Nucleus accumbens (tissue), 56 donors: ENCODE data around the gene KNL1.
A peak's percentile ranks its signal among the peaks of the same experiment; 100 is the strongest.
"Not testable (repeated sequence)": the region's sequence is repeated elsewhere in the genome, so short reads cannot be mapped to it uniquely, and the experiment has no call there.

Experiments
- DNase-seq, 56 donors: peaks; one replicate each; lab custom pipeline; 2025; lab: John Stamatoyannopoulos, UW

The KNL1 gene

DNA sequence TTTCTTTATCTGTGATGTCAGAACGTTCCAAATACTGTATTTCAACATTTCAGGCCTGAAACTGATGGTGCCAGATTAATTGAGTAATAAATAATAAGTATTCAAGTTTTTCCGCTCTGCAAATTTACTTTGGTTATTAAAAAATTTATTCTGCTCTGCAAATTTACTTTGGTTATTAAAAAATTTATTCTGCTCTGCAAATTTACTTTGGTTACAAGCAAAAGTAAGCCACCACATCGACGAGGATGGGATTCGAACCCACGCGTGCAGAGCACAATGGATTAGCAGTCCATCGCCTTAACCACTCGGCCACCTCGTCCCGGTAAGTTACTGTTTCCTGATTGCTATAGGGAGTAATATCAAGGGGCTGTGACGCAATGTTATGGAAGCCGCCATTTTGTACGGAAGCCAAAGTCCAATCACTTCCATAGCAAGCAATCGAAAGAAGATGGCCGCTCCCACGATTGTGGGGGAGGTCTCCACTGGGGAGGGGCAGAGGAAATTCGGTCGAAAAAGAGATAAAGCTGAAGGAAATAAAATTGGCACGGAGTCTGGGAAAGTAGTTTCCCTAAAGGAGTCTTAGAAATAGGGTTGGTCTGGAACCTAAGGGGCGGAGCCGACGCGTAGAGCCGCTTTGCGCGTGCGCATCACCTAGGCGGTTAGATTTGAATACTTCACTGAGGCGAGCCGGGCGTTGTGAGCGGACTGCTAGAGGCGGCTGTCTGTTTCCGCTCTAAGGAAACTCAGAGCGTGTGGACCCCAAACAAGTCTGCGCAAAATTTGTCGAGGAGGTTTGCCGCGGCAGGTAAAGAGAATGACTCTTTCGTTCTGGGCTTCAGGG lies at the start of gene KNL1:
Gene KNL1 (plus strand): TSS at position 662 of the 841 bp plus-strand sequence. CDS start 8,683 bp downstream, outside the sequence.
- peak in 55 of 56 donors; percentile 48 to 99 (median 92) for DNase-seq

DNA sequence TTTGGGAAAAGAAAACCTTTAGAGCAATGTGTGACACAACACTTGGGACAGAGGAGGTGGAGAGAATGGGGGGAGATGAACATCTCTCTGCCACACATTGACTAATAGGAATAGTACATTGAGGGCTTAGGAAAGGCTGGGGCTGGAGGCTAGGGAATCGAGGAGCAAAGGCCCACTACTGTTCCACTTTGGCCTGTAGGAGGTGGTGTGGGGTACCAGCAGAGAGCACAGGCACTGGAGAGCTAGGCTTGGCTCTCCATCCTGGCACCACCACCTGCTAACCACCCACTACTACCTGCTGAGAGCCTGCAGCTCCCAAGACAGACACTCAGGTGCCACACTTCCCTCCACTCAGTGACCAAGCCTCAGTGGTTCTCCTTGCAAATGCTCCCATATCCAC lies 48.6 kb upstream of the KNL1 start:
- no peak for DNase-seq

DNA sequence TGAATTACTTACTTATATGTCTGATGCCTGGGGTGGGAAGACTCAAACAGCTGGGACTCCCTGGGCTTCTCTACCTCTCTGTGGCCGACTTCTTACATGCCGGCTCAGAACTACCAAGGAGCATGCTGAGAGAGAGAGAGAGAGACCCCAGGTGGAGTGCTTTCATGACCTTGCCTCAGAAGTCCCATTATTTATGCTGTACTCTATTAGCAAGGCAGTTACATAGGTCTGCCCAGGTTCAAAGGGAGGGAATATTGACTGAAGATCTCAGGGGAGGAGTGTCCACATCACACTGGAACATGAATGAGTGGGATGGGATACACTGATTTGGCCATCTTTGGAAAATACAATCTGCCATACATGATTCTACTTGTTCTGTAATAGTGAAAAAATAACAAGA lies 45.4 kb upstream of the KNL1 start:
- no peak for DNase-seq

GRCh38 chr15:40549894-40550293 lies 44.2 kb upstream of the KNL1 start:
- no peak for DNase-seq

DNA sequence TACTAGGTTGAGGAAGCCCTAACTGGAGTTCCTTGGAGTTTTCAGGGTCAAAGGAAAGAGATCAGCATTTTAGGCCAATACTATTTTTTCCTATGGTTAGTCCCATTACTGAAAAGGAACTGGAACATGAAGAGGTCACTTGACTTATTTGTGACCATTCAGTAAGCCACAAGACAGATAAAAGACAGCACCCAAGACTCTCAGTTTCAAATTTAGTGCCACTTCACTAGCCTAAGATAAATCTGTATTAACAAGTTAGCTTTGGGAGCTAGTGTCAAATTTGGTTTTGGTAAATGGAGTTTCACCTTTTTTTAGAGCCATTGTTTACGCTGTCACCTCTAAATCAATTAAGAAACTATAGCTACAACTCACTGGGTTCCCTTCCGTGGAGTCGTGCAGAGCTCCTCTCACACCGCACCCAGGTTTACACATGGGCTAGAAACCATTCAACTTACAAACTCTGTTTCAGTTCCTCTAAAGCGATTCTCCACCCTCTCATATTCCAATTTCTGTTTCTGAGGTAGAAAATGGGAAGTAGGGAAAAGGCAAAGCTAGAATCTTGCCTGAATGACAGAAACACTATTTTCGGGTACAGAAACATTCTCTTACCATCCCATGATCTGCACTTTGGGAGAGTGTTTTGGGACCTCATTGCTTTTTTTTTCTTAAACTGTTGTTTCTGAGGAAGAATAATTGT lies 43.6 kb upstream of the KNL1 start:
- no peak for DNase-seq

GRCh38 chr15:40554161-40554525 lies 39.9 kb upstream of the KNL1 start:
- DNase-seq = no peak

DNA sequence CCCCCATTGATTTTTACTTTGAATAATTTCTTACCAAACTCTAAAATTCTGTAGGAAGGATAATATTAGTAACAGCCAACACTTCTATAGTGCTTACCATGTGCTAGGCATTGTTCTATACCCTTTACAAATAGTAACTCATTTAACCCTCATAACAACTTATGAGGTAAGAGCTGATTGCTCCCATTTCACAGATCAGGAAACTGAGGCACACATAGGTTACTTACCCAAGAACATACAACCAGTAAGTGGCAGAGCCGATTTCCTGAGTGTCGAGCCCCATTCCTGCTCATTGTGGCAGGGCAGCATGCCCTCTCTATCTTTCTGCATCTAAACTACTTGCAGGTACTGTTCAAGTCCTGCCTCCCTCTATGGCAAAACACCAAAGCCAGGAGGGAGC lies 38.2 kb upstream of the KNL1 start:
- no peak for DNase-seq

DNA sequence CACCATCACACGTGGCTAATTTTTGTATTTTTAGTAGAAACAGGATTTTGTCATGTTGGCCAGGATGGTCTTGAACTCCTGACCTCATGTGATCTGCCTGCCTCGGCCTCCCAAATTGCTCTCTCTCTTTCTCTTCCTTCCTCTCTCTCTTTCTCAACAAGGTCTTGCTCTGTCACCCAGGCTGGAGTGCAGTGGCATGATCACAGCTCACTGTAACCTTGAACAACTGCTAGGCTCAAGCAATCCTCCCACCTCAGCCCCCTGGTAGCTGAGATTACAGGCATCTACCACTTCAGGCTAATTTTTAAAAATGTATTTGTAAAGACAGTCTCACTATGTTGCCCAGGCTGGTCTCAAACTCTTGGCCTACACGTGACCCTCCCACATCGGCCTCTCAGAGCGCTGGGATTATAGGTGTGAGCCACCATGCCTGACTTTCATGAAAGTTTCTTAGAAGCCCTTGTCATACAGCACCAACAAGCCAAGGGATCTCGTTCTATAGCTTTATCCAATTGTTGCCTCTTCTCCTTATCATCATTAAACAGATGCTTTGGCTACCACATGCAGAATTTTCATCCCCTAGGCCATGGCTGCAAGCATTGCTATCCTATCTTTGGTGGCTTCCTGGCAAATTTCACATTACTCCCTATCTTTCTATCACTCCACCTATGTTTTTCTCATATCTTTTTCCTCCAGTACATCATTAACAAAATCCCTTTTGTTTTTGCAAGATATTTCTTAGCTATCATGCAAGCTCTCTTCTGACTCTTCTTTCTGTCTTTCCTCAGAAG lies 34.9 kb upstream of the KNL1 start:
- DNase-seq = no peak

DNA sequence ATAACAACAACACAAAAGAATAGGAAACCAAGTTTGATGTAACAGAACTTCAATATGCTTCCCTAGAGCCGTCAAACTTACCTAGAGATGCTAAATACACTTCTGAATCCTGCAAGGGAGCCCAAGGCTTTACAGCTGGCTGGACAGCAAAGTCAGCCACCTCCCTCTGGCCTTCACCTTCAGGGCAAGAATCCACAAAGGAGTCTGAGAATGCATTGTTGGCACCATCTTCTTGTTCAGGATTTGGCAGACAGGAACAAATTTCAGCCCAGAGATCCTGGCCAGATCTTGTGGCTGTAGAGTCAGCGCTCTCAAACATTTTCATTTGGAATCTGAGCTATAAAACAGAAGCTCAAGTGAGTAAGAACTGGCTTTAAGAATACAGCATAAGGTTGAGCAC lies 31.4 kb upstream of the KNL1 start:
- no peak for DNase-seq

- no peak for DNase-seq
Observed at GRCh38 chr15:40563426-40563825, 30.6 kb upstream of the KNL1 start.

- peak; percentile 56 to 100 (median 98) for DNase-seq
Observed at GRCh38 chr15:40564591-40565332, 29.3 kb upstream of the KNL1 start, which contains the start of gene CCDC32. CCDC32 (minus strand) TSS chr15:40565042; CDS start chr15:40563015, 2,027 bp downstream.

DNA sequence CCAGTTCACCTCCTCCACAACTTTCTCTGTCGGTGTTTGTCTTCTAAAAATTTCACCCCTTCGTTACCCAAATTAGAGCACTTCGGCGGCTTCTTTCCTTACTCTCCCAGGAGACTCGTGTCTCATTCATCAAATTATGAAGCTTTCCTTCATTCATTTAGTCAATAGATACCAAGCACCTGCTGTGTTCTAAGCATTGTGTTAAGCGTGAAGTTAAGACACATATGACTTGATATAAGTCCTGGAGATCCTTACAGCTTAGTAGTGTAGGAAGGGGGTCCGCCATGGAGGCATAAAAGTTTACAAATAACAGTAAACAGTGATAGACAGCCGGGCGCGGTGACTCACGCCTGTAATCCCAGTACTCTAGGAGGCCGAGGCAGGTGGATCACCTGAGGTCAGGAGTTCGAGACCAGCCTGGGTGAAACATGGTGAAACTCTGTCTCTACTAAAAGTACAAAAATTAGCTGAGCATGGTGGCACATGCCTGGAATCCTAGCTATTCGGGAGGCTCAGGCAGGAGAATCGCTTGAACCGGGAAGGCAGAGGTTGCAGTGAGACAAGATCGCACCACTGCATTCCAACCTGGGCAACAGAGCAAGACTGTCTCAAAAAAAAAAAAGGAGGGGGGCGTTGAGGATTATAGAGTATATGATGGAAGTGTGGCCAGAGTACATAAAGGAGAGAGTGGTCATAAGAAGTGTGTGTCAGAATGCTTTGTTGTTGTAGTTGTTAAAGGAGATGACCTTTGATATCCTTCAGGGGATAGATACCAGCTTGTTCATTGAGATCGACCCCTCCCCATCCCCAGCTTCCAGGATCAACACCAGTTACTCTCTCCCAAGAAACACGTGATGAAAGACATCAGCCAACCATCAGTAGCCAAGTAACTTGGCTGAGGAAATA lies 28.5 kb upstream of the KNL1 start:
- DNase-seq = no peak

DNA sequence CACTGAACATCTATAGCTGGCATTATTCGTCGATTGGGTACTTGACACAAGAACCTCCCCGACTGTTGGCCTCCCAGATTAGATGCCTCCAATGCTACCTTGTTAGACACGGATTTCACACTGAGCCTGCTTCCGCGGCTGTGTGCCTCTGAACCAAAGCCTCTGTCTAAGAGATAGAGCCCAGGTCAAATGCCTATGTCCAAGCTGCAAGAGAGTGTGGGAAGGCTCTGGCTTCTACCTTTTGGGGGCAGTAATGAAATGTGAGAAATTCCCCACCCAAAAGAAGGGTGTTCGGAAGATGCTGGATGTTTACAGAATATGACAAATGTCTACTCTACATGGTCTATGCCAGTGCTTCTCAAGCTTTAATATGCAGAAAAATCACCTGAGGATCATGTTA lies 26.9 kb upstream of the KNL1 start:
- DNase-seq = peak in 1 of 56 donors; percentile 5

DNA sequence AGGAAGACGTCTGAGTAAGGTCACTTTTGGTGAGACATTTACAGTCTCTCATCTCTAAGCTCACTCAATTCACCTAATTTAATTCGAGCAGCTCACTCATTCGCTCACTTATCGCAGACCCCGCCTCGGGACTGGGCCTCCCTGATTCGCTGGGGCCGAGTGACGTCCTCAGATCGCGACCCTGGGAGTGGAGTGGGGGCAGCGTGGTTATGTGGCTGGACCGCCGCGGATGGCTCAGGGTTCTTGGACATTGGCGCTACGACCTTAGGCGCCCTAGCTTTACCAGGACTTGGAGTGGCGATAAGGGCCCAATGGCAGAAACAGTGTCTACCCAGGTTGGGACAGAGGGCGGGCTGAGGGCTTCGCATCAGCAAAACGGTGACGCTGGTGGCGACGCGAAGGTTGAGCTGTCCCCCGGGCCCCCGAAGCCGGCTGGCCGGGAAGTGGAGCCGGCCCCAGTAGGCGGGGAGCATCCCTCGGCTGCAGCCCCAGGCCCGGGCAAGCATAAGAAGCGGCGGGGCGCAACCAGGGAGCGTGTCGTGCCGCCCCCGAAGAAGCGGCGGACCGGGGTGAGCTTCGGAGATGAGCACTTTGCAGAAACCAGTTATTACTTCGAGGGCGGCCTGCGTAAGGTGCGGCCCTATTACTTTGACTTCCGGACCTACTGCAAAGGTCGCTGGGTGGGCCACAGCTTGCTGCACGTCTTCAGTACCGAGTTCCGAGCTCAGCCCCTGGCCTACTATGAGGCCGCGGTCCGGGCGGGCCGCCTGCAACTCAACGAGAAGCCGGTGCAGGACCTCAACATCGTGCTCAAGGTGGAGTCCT lies 24.7 kb upstream of the KNL1 start, which contains the start of gene RPUSD2:
Gene RPUSD2 (plus strand): TSS at position 171 of the 825 bp plus-strand sequence. CDS start 39 bp downstream, at position 210.
- peak; percentile 20 to 96 (median 87) for DNase-seq

GRCh38 chr15:40575113-40575512 lies 18.9 kb upstream of the KNL1 start:
- no peak for DNase-seq

DNA sequence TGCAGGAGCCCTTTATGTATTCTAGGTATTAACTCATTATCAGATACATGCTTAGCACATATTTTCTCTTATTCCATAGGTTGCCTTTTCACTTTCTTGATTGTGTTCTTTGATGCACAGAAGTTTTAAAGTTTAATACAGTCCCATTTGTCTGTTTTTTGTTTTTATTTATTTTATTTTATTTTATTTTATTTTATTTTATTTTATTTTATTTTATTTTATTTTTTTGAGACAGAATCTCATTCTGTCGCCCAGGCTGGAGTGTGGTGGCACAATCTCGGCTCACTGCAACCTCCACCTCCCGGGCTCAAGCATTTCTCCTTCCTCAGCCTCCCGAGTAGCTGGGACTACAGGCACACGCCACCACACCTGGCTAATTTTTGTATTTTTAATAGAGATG lies 17.1 kb upstream of the KNL1 start:
- DNase-seq = not testable (repeated sequence)

- no peak for DNase-seq
Observed at GRCh38 chr15:40578892-40579291, 15.2 kb upstream of the KNL1 start.

DNA sequence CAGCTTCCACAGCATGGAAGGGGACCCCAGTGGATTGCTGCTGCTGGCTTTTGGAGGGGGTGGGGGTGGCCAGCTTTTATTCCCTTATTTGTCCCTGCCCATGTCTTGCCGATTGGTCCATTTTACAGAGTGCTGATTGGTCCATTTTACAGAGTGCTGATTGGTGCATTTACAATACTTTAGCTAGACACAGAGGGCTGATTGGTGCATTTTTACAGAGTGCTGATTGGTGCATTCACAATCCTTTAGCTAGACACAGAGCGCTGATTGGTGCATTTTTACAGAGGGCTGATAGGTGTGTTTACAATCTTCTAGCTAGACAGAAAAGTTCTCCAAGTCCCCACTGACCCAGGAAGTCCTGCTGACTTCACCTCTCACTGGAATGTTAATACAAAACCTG lies 12.3 kb upstream of the KNL1 start:
- not testable (repeated sequence) for DNase-seq
